ENCODE measurements around the gene SULT4A1.
A peak's percentile ranks its signal among the peaks of the same experiment; 100 is the strongest.

SULT4A1 gene

DNA sequence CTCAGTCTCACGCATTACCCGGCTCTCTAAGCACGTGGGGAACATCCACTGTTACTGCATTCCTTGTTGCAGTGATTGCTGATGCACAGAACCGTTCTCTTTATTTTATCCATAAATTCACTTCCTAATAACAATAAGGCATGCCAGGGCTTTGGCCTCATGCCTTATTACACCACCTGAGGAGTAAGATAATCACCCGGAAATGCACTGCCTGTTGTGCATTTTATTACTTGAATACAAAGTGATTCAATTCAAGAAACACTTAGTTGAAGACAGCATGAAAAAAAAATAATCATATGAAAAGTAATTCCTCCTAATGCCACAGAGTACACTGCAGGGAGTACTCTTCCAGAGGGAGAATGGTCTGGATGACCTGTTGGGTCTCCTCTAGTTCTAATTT lies 69.4 kb downstream of the SULT4A1 start:
- Histone ChIP-seq H3K4me1 (no peaks in the 10 kb centered on the region), H3K27ac (no peak overlapping the region), H3K4me3 (no peak overlapping the region), H3K36me3 (no peaks in the 10 kb centered on the region), H3K27me3 (no peaks in the 10 kb centered on the region), H3K9me3 (no peaks in the 10 kb centered on the region)
- no peak for TF ChIP-seq CTCF (IDR thresholded peaks at IDR 0.05)
- no peak for DNase-seq
- intact Hi-C loops (cut with DNase I; ENCODE audit: low total_unique reads), result no loop called here

DNA sequence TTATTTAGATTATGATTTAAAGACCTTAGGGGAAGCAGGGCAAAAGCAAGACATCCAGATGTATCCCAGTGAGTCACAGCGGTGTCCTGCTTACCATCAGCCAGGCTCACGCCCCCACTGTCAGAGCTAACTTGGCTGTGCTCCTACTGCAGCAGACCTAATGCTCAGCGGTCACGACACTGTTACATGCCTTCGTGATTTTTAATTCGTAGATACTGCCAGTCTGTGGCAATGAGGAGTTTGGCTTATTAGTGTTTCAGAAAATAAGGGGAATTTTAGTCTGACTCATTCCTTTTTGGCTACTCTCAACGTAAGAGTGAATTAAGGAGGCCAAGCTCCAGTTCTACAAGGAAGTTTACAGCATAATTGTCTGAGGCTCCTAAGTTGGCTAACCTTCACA lies 72.9 kb downstream of the SULT4A1 start:
- no peaks in the 10 kb centered on the region for H3K36me3 ChIP-seq
- peak in 1 of 2 donors; percentile 33 for DNase-seq
- H3K9me3 ChIP-seq, result no peaks in the 10 kb centered on the region
- no peaks in the 10 kb centered on the region for H3K4me1 ChIP-seq
- intact Hi-C loops (cut with DNase I; ENCODE audit: low total_unique reads), result no loop called here
- no peak overlapping the region for H3K27ac ChIP-seq
- no peak for TF ChIP-seq CTCF (IDR thresholded peaks at IDR 0.05)
- no peaks in the 10 kb centered on the region for H3K27me3 ChIP-seq
- H3K4me3 ChIP-seq, result no peak overlapping the region

GRCh38 chr22:43783777-43784176 lies 78.5 kb downstream of the SULT4A1 start:
- no peak for TF ChIP-seq CTCF (IDR thresholded peaks at IDR 0.05)
- intact Hi-C loops (cut with DNase I; ENCODE audit: low total_unique reads), result no loop called here
- no peak for DNase-seq
- no peaks in the 10 kb centered on the region for H3K9me3 ChIP-seq
- H3K4me3 ChIP-seq, result no peak overlapping the region
- H3K27me3 ChIP-seq, result no peaks in the 10 kb centered on the region
- peaks cover 0 to 3% (median 0%) of the 10 kb centered on the region in 3 donors for H3K36me3 ChIP-seq
- H3K4me1 ChIP-seq, result no peaks in the 10 kb centered on the region
- no peak overlapping the region for H3K27ac ChIP-seq

GRCh38 chr22:43782448-43782847 lies 79.9 kb downstream of the SULT4A1 start:
- Histone ChIP-seq H3K27me3 (no peaks in the 10 kb centered on the region), H3K9me3 (no peaks in the 10 kb centered on the region), H3K36me3 (peaks cover 0 to 3% (median 0%) of the 10 kb centered on the region in 3 donors), H3K4me1 (no peaks in the 10 kb centered on the region), H3K27ac (no peak overlapping the region), H3K4me3 (no peak overlapping the region)
- no peak for DNase-seq
- intact Hi-C loops (cut with DNase I; ENCODE audit: low total_unique reads), result no loop called here
- TF ChIP-seq CTCF (IDR thresholded peaks at IDR 0.05), result no peak

GRCh38 chr22:43777286-43777685 lies 85.0 kb downstream of the SULT4A1 start:
- Histone ChIP-seq H3K9me3 (no peaks in the 10 kb centered on the region), H3K36me3 (peaks cover 0 to 5% (median 3%) of the 10 kb centered on the region in 3 donors), H3K4me1 (no peaks in the 10 kb centered on the region), H3K27ac (no peak overlapping the region), H3K27me3 (no peaks in the 10 kb centered on the region), H3K4me3 (no peak overlapping the region)
- TF ChIP-seq CTCF (IDR thresholded peaks at IDR 0.05), result no peak
- intact Hi-C loops (cut with DNase I; ENCODE audit: low total_unique reads), result no loop called here
- DNase-seq, result no peak

- Histone ChIP-seq H3K27me3 (no peaks in the 10 kb centered on the region), H3K9me3 (no peaks in the 10 kb centered on the region), H3K4me1 (no peaks in the 10 kb centered on the region), H3K4me3 (no peak overlapping the region), H3K27ac (no peak overlapping the region), H3K36me3 (peaks cover 0 to 5% (median under 1%) of the 10 kb centered on the region in 3 donors)
- TF ChIP-seq CTCF (IDR thresholded peaks at IDR 0.05), result no peak
- DNase-seq, result no peak
- intact Hi-C loops (cut with DNase I; ENCODE audit: low total_unique reads), result no loop called here
These were observed 86.1 kb downstream of the SULT4A1 start for GRCh38 chr22:43776081-43776670.
